H9 (cell line): ENCODE results near the gene MED17. TPM values are rescaled to one million over a fixed set of nuclear protein-coding genes. Genes with fewer than 3 reads are reported as not detected.

Source experiments
- DNase-seq: peaks from one replicate; pipeline ENCODE4 v3.0.0-alpha.2; 2017
- H2AFZ ChIP-seq: one replicate; pipeline ENCODE4 v1.6.1; 2013; ENCODE audit warnings: mild to moderate bottlenecking, low read length, control low read depth, moderate library complexity
- H2AK5ac ChIP-seq: 2 replicates; pipeline ENCODE4 v1.6.1; 2013; ENCODE audit warnings: low read length, control low read depth, mixed read lengths; ENCODE audit not compliant: insufficient read length
- H2BK120ac ChIP-seq: one replicate; pipeline ENCODE4 v1.6.1; 2013; ENCODE audit warnings: low read depth, mild to moderate bottlenecking, low read length, control low read depth, inconsistent platforms; ENCODE audit not compliant: poor library complexity, severe bottlenecking
- H2BK12ac ChIP-seq: 2 replicates; pipeline ENCODE4 v1.6.1; 2013; ENCODE audit warnings: low read length, control low read depth, mixed read lengths, low read depth; ENCODE audit not compliant: insufficient read length
- H2BK15ac ChIP-seq: 2 replicates; pipeline ENCODE4 v1.6.1; 2013; ENCODE audit warnings: low read depth, low read length, control low read depth
- H2BK20ac ChIP-seq: one replicate; pipeline ENCODE4 v1.6.1; 2013; ENCODE audit warnings: low read depth, mild to moderate bottlenecking, low read length, control low read depth, inconsistent platforms; ENCODE audit not compliant: poor library complexity, severe bottlenecking
- H2BK5ac ChIP-seq: 2 replicates; pipeline ENCODE4 v1.6.1; 2013; ENCODE audit warnings: low read length, control low read depth, mixed read lengths; ENCODE audit not compliant: insufficient read length
- H3K14ac ChIP-seq: 2 replicates; pipeline ENCODE4 v1.6.1; 2013; ENCODE audit warnings: low read length, control low read depth; ENCODE audit not compliant: insufficient read depth
- H3K18ac ChIP-seq: 2 replicates; pipeline ENCODE4 v1.6.1; 2013; ENCODE audit warnings: low read depth, mild to moderate bottlenecking, mixed read lengths, low read length, control low read depth; ENCODE audit not compliant: insufficient read length
- H3K23ac ChIP-seq: 2 replicates; pipeline ENCODE4 v1.6.1; 2013; ENCODE audit warnings: low read length, control low read depth, mixed read lengths, low read depth; ENCODE audit not compliant: insufficient read length
- H3K23me2 ChIP-seq: 2 replicates; pipeline ENCODE4 v1.6.1; 2013; ENCODE audit warnings: low read depth, mild to moderate bottlenecking, mixed read lengths, low read length, control low read depth; ENCODE audit not compliant: insufficient read length, poor library complexity, severe bottlenecking
- H3K27ac ChIP-seq: 2 replicates; pipeline ENCODE4 v1.5.1; 2013; ENCODE audit warnings: low read length, control low read depth, mixed read lengths, low read depth; ENCODE audit not compliant: insufficient read length
- H3K27me3 ChIP-seq: 2 replicates; pipeline ENCODE4 v1.6.1; 2013; ENCODE audit warnings: low read length, control low read depth, inconsistent platforms; ENCODE audit not compliant: insufficient read depth
- H3K4ac ChIP-seq: 2 replicates; pipeline ENCODE4 v1.6.1; 2013; ENCODE audit warnings: low read depth, mild to moderate bottlenecking, control low read depth, inconsistent platforms, low read length, moderate library complexity
- H3K4me1 ChIP-seq: 2 replicates; pipeline ENCODE4 v1.6.1; 2013; ENCODE audit warnings: low read length, control low read depth, inconsistent platforms; ENCODE audit not compliant: insufficient read depth
- H3K4me2 ChIP-seq: 2 replicates; pipeline ENCODE4 v1.6.1; 2013; ENCODE audit warnings: low read length, control low read depth, mixed read lengths; ENCODE audit not compliant: insufficient read length, insufficient read depth
- H3K56ac ChIP-seq: 2 replicates; pipeline ENCODE4 v1.6.1; 2013; ENCODE audit warnings: low read depth, mild to moderate bottlenecking, mixed read lengths, low read length, control low read depth; ENCODE audit not compliant: insufficient read length
- H3K79me1 ChIP-seq: 2 replicates; pipeline ENCODE4 v1.6.1; 2013; ENCODE audit warnings: low read depth, mild to moderate bottlenecking, moderate library complexity, low read length, control low read depth, inconsistent platforms; ENCODE audit not compliant: insufficient read depth, poor library complexity, severe bottlenecking
- H3K79me2 ChIP-seq: 2 replicates; pipeline ENCODE4 v1.6.1; 2013; ENCODE audit warnings: low read length, control low read depth, inconsistent platforms; ENCODE audit not compliant: insufficient read depth
- H3K9ac ChIP-seq: 2 replicates; pipeline ENCODE4 v1.6.1; 2013; ENCODE audit warnings: low read length, control low read depth, mixed read lengths; ENCODE audit not compliant: insufficient read length; ENCODE audit errors: extremely low read depth
- H3K9me3 ChIP-seq: one replicate; pipeline ENCODE4 v1.6.1; 2013; ENCODE audit warnings: low read depth, low read length, inconsistent platforms; ENCODE audit not compliant: control insufficient read depth
- H3T11ph ChIP-seq: one replicate; pipeline ENCODE4 v1.6.1; 2013; ENCODE audit warnings: mild to moderate bottlenecking, low read length, control low read depth, inconsistent platforms
- H4K20me1 ChIP-seq: one replicate; pipeline ENCODE4 v1.6.1; 2013; ENCODE audit not compliant: control insufficient read depth, insufficient read length, insufficient read depth
- H4K5ac ChIP-seq: 2 replicates; pipeline ENCODE4 v1.6.1; 2013; ENCODE audit warnings: low read depth, mild to moderate bottlenecking, mixed read lengths, low read length, control low read depth; ENCODE audit not compliant: insufficient read length
- H4K8ac ChIP-seq: replicated peaks from 2 replicates; pipeline ENCODE4 v1.6.1; 2013; ENCODE audit warnings: low read length, control low read depth, mixed read lengths, low read depth; ENCODE audit not compliant: insufficient read length
- H4K91ac ChIP-seq: 2 replicates; pipeline ENCODE4 v1.6.1; 2013; ENCODE audit warnings: low read depth, mild to moderate bottlenecking, moderate library complexity, mixed read lengths, low read length, control low read depth; ENCODE audit not compliant: insufficient read length
- H3K27ac Mint-ChIP-seq, 3 experiments: 2 replicates in 2 of 3; 3 replicates in 1 of 3; pipeline ENCODE4 v1.8.0; 2020 to 2021; ENCODE audit warnings: mixed read lengths in 3 of 3, mild to moderate bottlenecking in 1 of 3, moderate library complexity in 1 of 3
- H3K27me3 Mint-ChIP-seq: 2 replicates; pipeline ENCODE4 v1.8.0; 2021; ENCODE audit warnings: low read depth, mild to moderate bottlenecking, moderate library complexity, mixed read lengths
- H3K36me3 Mint-ChIP-seq, 3 experiments: 2 replicates in 2 of 3; 3 replicates in 1 of 3; pipeline ENCODE4 v1.8.0; 2020 to 2021; ENCODE audit warnings: low read depth in 3 of 3, mixed read lengths in 3 of 3; ENCODE audit not compliant: insufficient read depth in 1 of 3
- H3K4me1 Mint-ChIP-seq, 2 experiments: 2 replicates each; pipeline ENCODE4 v1.8.0; 2020; ENCODE audit warnings: mixed read lengths in 2 of 2
- H3K4me3 Mint-ChIP-seq, 2 experiments: 2 replicates in 1 of 2; 3 replicates in 1 of 2; pipeline ENCODE4 v1.8.0; 2020 to 2021; ENCODE audit warnings: mild to moderate bottlenecking in 2 of 2, mixed read lengths in 2 of 2, moderate library complexity in 1 of 2
- H3K9me3 Mint-ChIP-seq, 2 experiments: 2 replicates in 1 of 2; 3 replicates in 1 of 2; pipeline ENCODE4 v1.8.0; 2020; ENCODE audit warnings: mild to moderate bottlenecking in 2 of 2, mixed read lengths in 2 of 2, moderate library complexity in 1 of 2
- WGBS: extraction: QIAGEN DNeasy Blood & Tissue Kit; methylation state at CpG from one replicate; pipeline ENCODE4 v1.1.7; 2013; ENCODE audit warnings: missing lambda C conversion rate, low lambda C conversion rate, mixed read lengths; ENCODE audit not compliant: insufficient read length; ENCODE audit errors: extremely low coverage; 5-methylcytosine and 5-hydroxymethylcytosine counted together
- total RNA-seq: library from RNA; stranded (reverse); gene quantifications from 2 replicates; pipeline ENCODE4 v1.2.1, GENCODE V29; 2021
- TF ChIP-seq, protein P1 (sequence below): fragments of 200-600 bp; sonication (generic); conservative IDR thresholded peaks from 3 replicates; pipeline ENCODE4 v1.8.0; 2021; ENCODE audit warnings: antibody characterized with exemption, mild to moderate bottlenecking

The MED17 gene
- total RNA-seq, 1 experiment from 2014 or later = 43.3 TPM

DNA sequence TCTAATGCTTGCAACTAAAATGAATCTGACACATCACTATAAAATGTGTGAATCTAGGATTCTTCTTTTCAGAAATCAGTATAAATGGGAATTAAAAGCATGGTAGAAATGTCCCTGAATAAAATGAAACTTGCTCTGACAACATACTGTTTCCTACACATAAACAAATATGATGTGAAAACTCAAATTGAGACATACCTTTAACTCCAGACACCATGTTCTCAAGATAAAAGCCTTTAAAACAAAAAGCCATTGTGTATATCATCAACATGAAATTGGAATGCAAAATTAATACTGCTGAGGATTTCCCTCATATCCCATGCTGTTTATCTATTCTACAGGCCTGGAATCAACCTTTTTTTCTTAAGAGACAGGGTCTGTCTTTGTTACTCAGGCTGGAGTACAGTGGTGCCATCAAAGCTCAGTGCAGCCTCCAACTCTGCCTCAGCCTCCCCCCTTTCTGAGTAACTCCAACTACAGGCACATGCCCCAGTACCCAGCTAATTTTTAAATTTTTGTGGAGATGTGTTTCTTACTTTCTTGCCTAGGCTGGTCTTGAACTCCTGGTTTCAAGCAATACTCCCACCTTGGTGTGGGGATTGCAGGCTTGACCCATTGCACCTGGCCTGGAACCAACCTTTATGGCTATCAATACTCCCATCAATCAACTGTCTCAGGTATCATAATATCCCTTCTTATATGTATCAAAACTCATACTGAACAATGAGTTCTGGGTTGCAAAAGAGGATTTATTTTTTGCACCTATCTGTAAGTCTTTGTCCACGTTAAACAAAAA, 49.5 kb upstream of the MED17 start:
- no peak overlapping the region for H3K4me2 ChIP-seq
- no peak overlapping the region for H2AK5ac ChIP-seq
- no peak for DNase-seq
- peak overlapping the region in 1 of 3 experiments; percentile 89; a peak in 2 of 7 replicates for H3K27ac Mint-ChIP-seq
- H3K9me3 Mint-ChIP-seq = no peaks in the 10 kb centered on the region
- H4K8ac ChIP-seq = no peak overlapping the region
- H3K18ac ChIP-seq = no peak overlapping the region
- peaks cover 35 to 41% of the 10 kb centered on the region in 2 experiments for H3K4me1 Mint-ChIP-seq
- no peak overlapping the region for H3K23ac ChIP-seq
- H3K27ac ChIP-seq = no peak overlapping the region
- H3K4me1 ChIP-seq = no peaks in the 10 kb centered on the region
- no peak overlapping the region for H4K91ac ChIP-seq
- no peaks in the 10 kb centered on the region for H4K20me1 ChIP-seq
- no peak overlapping the region for H2BK20ac ChIP-seq
- WGBS = no CpG with 5 or more reads among the region's 1 CpG
- no peak overlapping the region for H2BK15ac ChIP-seq
- no peak overlapping the region for H3K14ac ChIP-seq
- no peak overlapping the region for H3K56ac ChIP-seq
- no peak overlapping the region for H2BK120ac ChIP-seq
- H3K27me3 Mint-ChIP-seq = no peaks in the 10 kb centered on the region
- no peak overlapping the region for H2AFZ ChIP-seq
- no peaks in the 10 kb centered on the region for H3K23me2 ChIP-seq
- no peak overlapping the region for H3K4me3 Mint-ChIP-seq
- H3K79me2 ChIP-seq = peaks cover 13% of the 10 kb centered on the region; the same call in 1 of the 2 replicates
- no peak overlapping the region for H3T11ph ChIP-seq
- peaks cover 3% of the 10 kb centered on the region for H3K79me1 ChIP-seq
- no peaks in the 10 kb centered on the region for H3K9me3 ChIP-seq
- no peak overlapping the region for H2BK12ac ChIP-seq
- H3K36me3 Mint-ChIP-seq = peaks cover 75 to 99% (median 94%) of the 10 kb centered on the region in 3 experiments
- no peak overlapping the region for H2BK5ac ChIP-seq
- no peaks in the 10 kb centered on the region for H3K27me3 ChIP-seq
- no peak overlapping the region for H4K5ac ChIP-seq
- H3K9ac ChIP-seq = no peak overlapping the region
- no peak overlapping the region for H3K4ac ChIP-seq
- TF ChIP-seq, protein P1, sequence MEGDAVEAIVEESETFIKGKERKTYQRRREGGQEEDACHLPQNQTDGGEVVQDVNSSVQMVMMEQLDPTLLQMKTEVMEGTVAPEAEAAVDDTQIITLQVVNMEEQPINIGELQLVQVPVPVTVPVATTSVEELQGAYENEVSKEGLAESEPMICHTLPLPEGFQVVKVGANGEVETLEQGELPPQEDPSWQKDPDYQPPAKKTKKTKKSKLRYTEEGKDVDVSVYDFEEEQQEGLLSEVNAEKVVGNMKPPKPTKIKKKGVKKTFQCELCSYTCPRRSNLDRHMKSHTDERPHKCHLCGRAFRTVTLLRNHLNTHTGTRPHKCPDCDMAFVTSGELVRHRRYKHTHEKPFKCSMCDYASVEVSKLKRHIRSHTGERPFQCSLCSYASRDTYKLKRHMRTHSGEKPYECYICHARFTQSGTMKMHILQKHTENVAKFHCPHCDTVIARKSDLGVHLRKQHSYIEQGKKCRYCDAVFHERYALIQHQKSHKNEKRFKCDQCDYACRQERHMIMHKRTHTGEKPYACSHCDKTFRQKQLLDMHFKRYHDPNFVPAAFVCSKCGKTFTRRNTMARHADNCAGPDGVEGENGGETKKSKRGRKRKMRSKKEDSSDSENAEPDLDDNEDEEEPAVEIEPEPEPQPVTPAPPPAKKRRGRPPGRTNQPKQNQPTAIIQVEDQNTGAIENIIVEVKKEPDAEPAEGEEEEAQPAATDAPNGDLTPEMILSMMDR = no peak
